ENCODE measurements around the gene AHSA1. TPM values are rescaled to one million over a fixed set of nuclear protein-coding genes. Genes with fewer than 3 reads are reported as not detected.

AHSA1 gene
- total and polyA plus RNA-seq, 7 donors: 82.3 to 120 (median 102) TPM

DNA sequence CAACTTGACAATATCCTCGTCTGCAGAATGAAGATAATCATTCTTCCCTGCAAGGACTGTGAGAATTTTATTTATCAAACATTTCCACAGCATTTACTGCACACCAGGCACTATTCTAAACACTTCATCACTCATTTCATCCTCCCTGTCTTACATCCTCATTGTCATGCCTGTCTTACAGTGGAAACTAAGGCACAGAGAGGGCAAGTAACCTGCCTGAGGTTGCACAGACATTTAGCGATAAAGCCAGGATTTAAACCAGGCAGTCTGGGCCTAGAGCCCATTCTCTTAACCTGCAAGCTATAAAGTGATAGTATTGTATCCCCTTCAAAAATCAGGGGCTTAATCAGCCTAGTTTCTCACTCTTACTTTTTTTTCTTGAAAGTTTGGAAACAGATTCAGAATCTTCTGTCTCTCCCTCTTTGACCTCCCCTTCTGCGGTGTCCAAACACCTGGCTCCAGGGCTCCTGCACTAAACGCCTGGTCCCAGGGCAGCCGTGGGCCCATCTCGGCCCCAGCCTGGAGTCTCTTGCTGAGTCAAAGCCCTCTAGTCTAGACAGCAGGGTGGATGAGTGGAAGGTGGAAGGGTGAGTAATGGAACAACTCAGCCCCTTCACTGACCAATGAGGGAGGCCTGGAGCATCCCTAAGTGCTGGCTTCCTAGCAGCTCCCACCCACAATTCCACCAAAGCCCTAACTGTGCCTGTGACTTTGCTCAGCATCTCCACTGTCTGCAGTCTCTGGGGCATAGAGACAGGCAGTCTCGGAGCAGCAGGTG, 28.2 kb downstream of the AHSA1 start:
- Histone ChIP-seq H3K9me3 (no peaks in the 10 kb centered on the region), H3K27me3 (no peaks in the 10 kb centered on the region), H3K4me1 (no peaks in the 10 kb centered on the region), H3K4me3 (no peak overlapping the region), H3K27ac (no peak overlapping the region), H3K36me3 (no peaks in the 10 kb centered on the region)
- no peak for DNase-seq
- TF ChIP-seq EP300 (IDR thresholded peaks at IDR 0.05) (no peak), POLR2AphosphoS5 (IDR thresholded peaks at IDR 0.05) (no peak), POLR2A (IDR thresholded peaks at IDR 0.05) (no peak)
- TF ChIP-seq, protein P1, sequence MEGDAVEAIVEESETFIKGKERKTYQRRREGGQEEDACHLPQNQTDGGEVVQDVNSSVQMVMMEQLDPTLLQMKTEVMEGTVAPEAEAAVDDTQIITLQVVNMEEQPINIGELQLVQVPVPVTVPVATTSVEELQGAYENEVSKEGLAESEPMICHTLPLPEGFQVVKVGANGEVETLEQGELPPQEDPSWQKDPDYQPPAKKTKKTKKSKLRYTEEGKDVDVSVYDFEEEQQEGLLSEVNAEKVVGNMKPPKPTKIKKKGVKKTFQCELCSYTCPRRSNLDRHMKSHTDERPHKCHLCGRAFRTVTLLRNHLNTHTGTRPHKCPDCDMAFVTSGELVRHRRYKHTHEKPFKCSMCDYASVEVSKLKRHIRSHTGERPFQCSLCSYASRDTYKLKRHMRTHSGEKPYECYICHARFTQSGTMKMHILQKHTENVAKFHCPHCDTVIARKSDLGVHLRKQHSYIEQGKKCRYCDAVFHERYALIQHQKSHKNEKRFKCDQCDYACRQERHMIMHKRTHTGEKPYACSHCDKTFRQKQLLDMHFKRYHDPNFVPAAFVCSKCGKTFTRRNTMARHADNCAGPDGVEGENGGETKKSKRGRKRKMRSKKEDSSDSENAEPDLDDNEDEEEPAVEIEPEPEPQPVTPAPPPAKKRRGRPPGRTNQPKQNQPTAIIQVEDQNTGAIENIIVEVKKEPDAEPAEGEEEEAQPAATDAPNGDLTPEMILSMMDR (IDR thresholded peaks at IDR 0.05): no peak
- WGBS, 2 donors: 90 to 93% methylated on average over 7 of the region's 7 CpGs
- intact Hi-C loops (cut with DNase I): no loop called here

DNA sequence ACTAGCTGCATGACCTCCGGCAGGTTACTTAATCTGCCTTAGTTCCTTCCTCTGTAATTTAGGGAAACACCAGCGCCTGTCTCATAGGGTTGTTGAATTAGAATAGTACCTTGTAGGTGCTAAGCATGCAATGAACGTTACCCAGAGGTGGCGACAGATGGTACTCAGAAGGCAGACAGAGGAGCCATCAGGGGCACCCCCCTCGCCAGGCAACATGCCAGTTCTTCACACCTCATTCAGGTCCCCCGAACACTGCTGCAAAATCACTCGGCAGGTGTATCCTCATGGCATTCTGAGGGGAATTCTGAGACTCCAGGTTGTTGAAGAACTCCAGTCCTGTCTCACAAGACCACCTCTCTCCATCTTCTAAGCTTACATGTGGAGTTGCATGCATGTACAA, 30.7 kb downstream of the AHSA1 start:
- H3K36me3 ChIP-seq: no peaks in the 10 kb centered on the region
- H3K27ac ChIP-seq: no peak overlapping the region
- no peaks in the 10 kb centered on the region for H3K4me1 ChIP-seq
- TF ChIP-seq, protein P1 (IDR thresholded peaks at IDR 0.05): no peak
- no peak for TF ChIP-seq EP300 (IDR thresholded peaks at IDR 0.05)
- no peak for TF ChIP-seq POLR2AphosphoS5 (IDR thresholded peaks at IDR 0.05)
- TF ChIP-seq POLR2A (IDR thresholded peaks at IDR 0.05): no peak
- intact Hi-C loops (cut with DNase I): no loop called here
- 86% methylated on average over 7 of the region's 7 CpGs for WGBS, 2 donors
- no peak overlapping the region for H3K4me3 ChIP-seq
- H3K9me3 ChIP-seq: no peaks in the 10 kb centered on the region
- no peak for DNase-seq
- no peaks in the 10 kb centered on the region for H3K27me3 ChIP-seq

DNA sequence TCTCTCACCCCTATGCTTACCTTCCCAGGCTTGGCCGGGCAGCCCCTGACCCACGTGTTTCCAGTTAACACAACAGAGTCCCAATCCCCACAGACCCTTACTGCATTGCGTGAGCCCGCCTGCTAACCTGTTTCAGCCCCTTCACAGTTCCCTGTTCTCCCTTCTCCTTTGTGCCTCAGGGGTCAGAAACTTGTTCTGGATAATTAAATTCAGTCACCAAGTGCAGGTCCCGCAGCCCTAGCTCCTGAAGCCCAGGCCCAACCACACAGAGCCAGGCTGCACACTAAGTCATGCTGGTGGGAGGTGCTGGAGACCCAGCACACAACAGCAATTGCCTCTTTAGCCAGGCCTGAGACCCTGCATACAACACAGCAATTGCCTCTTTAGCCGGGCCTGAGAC, 31.1 kb downstream of the AHSA1 start:
- 90 to 93% methylated on average over 6 of the region's 6 CpGs for WGBS, 2 donors

DNA sequence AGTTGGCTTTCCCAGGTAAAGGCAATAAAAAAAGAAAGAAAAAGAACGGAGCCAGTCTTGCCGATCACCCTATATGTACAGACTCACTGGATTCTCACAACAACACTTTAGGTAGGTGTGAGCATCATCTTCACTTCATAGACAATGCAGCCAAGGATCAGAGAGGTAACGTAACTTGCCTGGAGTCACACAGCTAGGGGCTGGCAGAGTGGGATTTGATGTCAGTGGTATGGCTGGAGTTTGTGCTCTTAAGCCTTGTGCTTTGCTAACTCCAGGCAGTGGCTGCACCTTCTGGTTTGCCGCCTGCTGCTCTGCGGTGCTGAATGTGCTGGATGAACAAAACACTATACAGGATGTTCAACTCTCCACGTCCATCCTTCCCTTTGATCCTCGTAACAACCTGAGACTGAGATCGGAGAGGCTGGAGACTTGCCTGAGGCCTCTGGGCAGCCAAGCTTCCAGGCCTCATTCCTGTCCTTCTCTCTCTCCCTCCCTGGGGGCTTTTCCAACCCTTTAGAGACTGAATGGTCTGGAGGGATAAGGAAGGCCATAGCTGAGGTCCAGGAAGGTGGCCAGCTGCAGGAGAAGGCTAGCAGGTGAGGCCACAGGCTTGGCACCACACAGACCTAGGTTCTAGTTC, 32.6 kb downstream of the AHSA1 start:
- Histone ChIP-seq H3K4me1 (no peaks in the 10 kb centered on the region), H3K27me3 (no peaks in the 10 kb centered on the region), H3K36me3 (no peaks in the 10 kb centered on the region), H3K4me3 (no peak overlapping the region), H3K27ac (no peak overlapping the region), H3K9me3 (no peaks in the 10 kb centered on the region)
- TF ChIP-seq EP300 (IDR thresholded peaks at IDR 0.05) (no peak), POLR2A (IDR thresholded peaks at IDR 0.05) (no peak), POLR2AphosphoS5 (IDR thresholded peaks at IDR 0.05) (no peak)
- TF ChIP-seq, protein P1 (IDR thresholded peaks at IDR 0.05): no peak
- WGBS, 2 donors: 87 to 90% methylated on average over 8 of the region's 8 CpGs
- DNase-seq: no peak
- intact Hi-C loops (cut with DNase I): no loop called here

More for the DNA sequence above, 31.1 kb downstream of the AHSA1 start:
- no peak overlapping the region for H3K4me3 ChIP-seq
- no peak overlapping the region for H3K27ac ChIP-seq
- DNase-seq: no peak
- H3K4me1 ChIP-seq: no peaks in the 10 kb centered on the region
- H3K27me3 ChIP-seq: no peaks in the 10 kb centered on the region
- TF ChIP-seq POLR2A (IDR thresholded peaks at IDR 0.05) (no peak), POLR2AphosphoS5 (IDR thresholded peaks at IDR 0.05) (no peak), EP300 (IDR thresholded peaks at IDR 0.05) (no peak)
- TF ChIP-seq, protein P1 (IDR thresholded peaks at IDR 0.05): no peak
- intact Hi-C loops (cut with DNase I): no loop called here
- H3K36me3 ChIP-seq: no peaks in the 10 kb centered on the region
- H3K9me3 ChIP-seq: no peaks in the 10 kb centered on the region

Measured in sigmoid colon (tissue), 7 donors.